WTC11 (cell line): Measurements from ENCODE around the gene ELOVL6. TPM values are rescaled to one million over a fixed set of nuclear protein-coding genes. Genes with fewer than 3 reads are reported as not detected.

ENCODE experiments used
- ATAC-seq: fragments of 200-7000 bp; cut with Tn5 transposase; 2 replicates; pipeline ENCODE4 v1.10.0; 2021; ENCODE audit warnings: mild to moderate bottlenecking, moderate library complexity
- CTCF ChIA-PET: fragments of 300-600 bp; sonication (Branson Sonifier 250); formaldehyde crosslinking; loops from one replicate; lab custom pipeline; 2021; ENCODE audit warnings: antibody characterized with exemption; lab: Charles Lee
- POLR2A ChIA-PET: fragments of 350-600 bp; sonication (Branson Sonifier 250); formaldehyde crosslinking; loops from one replicate; lab custom pipeline; 2021; ENCODE audit warnings: antibody characterized with exemption; lab: Charles Lee
- DNase-seq: peaks from one replicate; pipeline ENCODE4 v3.0.0; 2021; ENCODE audit warnings: low spot score
- H3K27ac Mint-ChIP-seq: 2 replicates; pipeline ENCODE4 v1.8.0; 2021; ENCODE audit warnings: mixed read lengths
- H3K27me3 Mint-ChIP-seq: 2 replicates; pipeline ENCODE4 v1.8.0; 2021; ENCODE audit warnings: low read depth, mild to moderate bottlenecking, moderate library complexity, mixed read lengths
- H3K36me3 Mint-ChIP-seq: 2 replicates; pipeline ENCODE4 v1.8.0; 2021; ENCODE audit warnings: mixed read lengths
- H3K4me1 Mint-ChIP-seq: 2 replicates; pipeline ENCODE4 v1.8.0; 2022; ENCODE audit warnings: mixed read lengths
- H3K4me3 Mint-ChIP-seq: 2 replicates; pipeline ENCODE4 v1.8.0; 2021; ENCODE audit warnings: mild to moderate bottlenecking, moderate library complexity, mixed read lengths
- H3K9me3 Mint-ChIP-seq: 2 replicates; pipeline ENCODE4 v1.8.0; 2021; ENCODE audit warnings: mixed read lengths
- CREB1 ChIP-seq: sonication (generic); formaldehyde crosslinking; IDR thresholded peaks from 2 replicates; pipeline ENCODE4 v1.8.0; 2023; ENCODE audit warnings: mild to moderate bottlenecking, missing genetic modification reagents
- CREM ChIP-seq: sonication (generic); formaldehyde crosslinking; IDR thresholded peaks from 2 replicates; pipeline ENCODE4 v1.8.1; 2022; ENCODE audit warnings: mild to moderate bottlenecking, missing genetic modification reagents, moderate library complexity
- HMGA2 ChIP-seq: fragments of 250-450 bp; sonication (Bioruptor Pico); IDR thresholded peaks from 2 replicates; pipeline ENCODE4 v1.4.0; 2021; ENCODE audit warnings: mild to moderate bottlenecking, moderate library complexity
- JUN ChIP-seq: sonication (generic); formaldehyde crosslinking; IDR thresholded peaks from 2 replicates; pipeline ENCODE4 v1.8.0; 2023; ENCODE audit warnings: mild to moderate bottlenecking, missing genetic modification reagents
- NR1H2 ChIP-seq: sonication (generic); formaldehyde crosslinking; IDR thresholded peaks from 2 replicates; pipeline ENCODE4 v1.9.0; 2021; ENCODE audit warnings: mild to moderate bottlenecking, moderate library complexity, missing genetic modification reagents
- RORB ChIP-seq: fragments of 250-450 bp; sonication (Bioruptor Pico); IDR thresholded peaks from 2 replicates; pipeline ENCODE4 v1.9.0; 2021; ENCODE audit warnings: mild to moderate bottlenecking
- SMAD3 ChIP-seq: sonication (generic); formaldehyde crosslinking; IDR thresholded peaks from 2 replicates; pipeline ENCODE4 v1.8.0; 2022; ENCODE audit warnings: missing genetic modification reagents, mild to moderate bottlenecking, borderline replicate concordance
- TCF7 ChIP-seq: sonication (generic); formaldehyde crosslinking; IDR thresholded peaks from 2 replicates; pipeline ENCODE4 v1.8.0; 2022; ENCODE audit warnings: mild to moderate bottlenecking, low read depth, missing genetic modification reagents, moderate library complexity
- TEAD1 ChIP-seq: sonication (generic); formaldehyde crosslinking; IDR thresholded peaks from 2 replicates; pipeline ENCODE4 v1.8.0; 2022; ENCODE audit warnings: mild to moderate bottlenecking, missing genetic modification reagents
- ZNF138 ChIP-seq: sonication (generic); formaldehyde crosslinking; conservative IDR thresholded peaks from 2 replicates; pipeline ENCODE4 v1.8.1; 2022; ENCODE audit warnings: mild to moderate bottlenecking, moderate library complexity, missing genetic modification reagents
- ZNF263 ChIP-seq: sonication (generic); formaldehyde crosslinking; IDR thresholded peaks from 2 replicates; pipeline ENCODE4 v1.8.1; 2022; ENCODE audit warnings: low read depth, mild to moderate bottlenecking, moderate library complexity, missing genetic modification reagents
- ZNF396 ChIP-seq: fragments of 250-450 bp; sonication (Bioruptor Pico); IDR thresholded peaks from 2 replicates; pipeline ENCODE4 v1.8.0; 2021; ENCODE audit warnings: mild to moderate bottlenecking, moderate library complexity, borderline replicate concordance
- total RNA-seq: library from RNA; stranded (reverse); gene quantifications from 3 replicates; pipeline ENCODE4 v1.2.3, GENCODE V29; 2021
- TF ChIP-seq, protein P1 (sequence below): sonication (generic); formaldehyde crosslinking; IDR thresholded peaks from 2 replicates; pipeline ENCODE4 v1.8.1; 2022; ENCODE audit warnings: low read depth, mild to moderate bottlenecking, moderate library complexity, missing genetic modification reagents, borderline replicate concordance
- TF ChIP-seq, protein P2 (sequence below): fragments of 250-450 bp; sonication (Bioruptor Pico); conservative IDR thresholded peaks from 2 replicates; pipeline ENCODE4 v1.9.0; 2021; ENCODE audit warnings: mild to moderate bottlenecking
- TF ChIP-seq, protein P3 (sequence below): fragments of 250-450 bp; sonication (Bioruptor Pico); IDR thresholded peaks from 2 replicates; pipeline ENCODE4 v1.9.0; 2021; ENCODE audit warnings: mild to moderate bottlenecking, borderline replicate concordance
- TF ChIP-seq, protein P4 (sequence below): sonication (generic); formaldehyde crosslinking; IDR thresholded peaks from 2 replicates; pipeline ENCODE4 v1.8.0; 2022; ENCODE audit warnings: missing genetic modification reagents
- TF ChIP-seq, protein P5 (sequence below): sonication (generic); formaldehyde crosslinking; IDR thresholded peaks from 2 replicates; pipeline ENCODE4 v1.8.1; 2023; ENCODE audit warnings: mild to moderate bottlenecking, missing genetic modification reagents
- TF ChIP-seq, protein P6 (sequence below): fragments of 250-450 bp; sonication (Bioruptor Pico); IDR thresholded peaks from 2 replicates; pipeline ENCODE4 v1.9.0; 2021; ENCODE audit warnings: mild to moderate bottlenecking
- TF ChIP-seq, protein P7 (sequence below): sonication (generic); formaldehyde crosslinking; IDR thresholded peaks from 2 replicates; pipeline ENCODE4 v1.8.1; 2022; ENCODE audit warnings: low read depth, missing genetic modification reagents, borderline replicate concordance

Gene ELOVL6
- total RNA-seq, 1 experiment from 2014 or later: 87.4 TPM

DNA sequence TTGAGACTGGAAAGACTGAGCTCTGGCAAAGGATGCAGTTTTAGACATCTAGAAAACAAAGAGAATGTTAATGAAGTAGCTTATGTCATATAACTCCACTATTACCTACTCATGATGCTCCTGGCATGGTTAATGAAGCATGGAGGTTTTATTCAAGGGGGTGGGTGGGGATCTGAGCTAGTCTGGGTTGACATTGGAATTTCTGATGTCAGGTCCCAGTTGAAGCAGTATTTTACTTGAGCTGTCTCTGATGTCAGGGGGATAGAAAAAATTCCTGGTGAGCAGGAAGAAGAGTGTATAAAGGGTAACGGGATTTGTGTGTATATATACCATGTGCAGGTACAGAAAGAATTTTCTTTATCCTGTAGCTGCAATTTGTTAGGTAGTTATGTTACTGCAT is 102.0 kb downstream of the ELOVL6 start (continued):
- TF ChIP-seq HMGA2 (CRISPR knock-in tag) (no peak), CREB1 (CRISPR knock-in tag) (no peak), RORB (CRISPR knock-in tag) (no peak), JUN (no peak)
- TF ChIP-seq, protein P1, sequence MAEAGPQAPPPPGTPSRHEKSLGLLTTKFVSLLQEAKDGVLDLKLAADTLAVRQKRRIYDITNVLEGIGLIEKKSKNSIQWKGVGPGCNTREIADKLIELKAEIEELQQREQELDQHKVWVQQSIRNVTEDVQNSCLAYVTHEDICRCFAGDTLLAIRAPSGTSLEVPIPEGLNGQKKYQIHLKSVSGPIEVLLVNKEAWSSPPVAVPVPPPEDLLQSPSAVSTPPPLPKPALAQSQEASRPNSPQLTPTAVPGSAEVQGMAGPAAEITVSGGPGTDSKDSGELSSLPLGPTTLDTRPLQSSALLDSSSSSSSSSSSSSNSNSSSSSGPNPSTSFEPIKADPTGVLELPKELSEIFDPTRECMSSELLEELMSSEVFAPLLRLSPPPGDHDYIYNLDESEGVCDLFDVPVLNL (CRISPR knock-in tag): no peak
- TF ChIP-seq, protein P2, sequence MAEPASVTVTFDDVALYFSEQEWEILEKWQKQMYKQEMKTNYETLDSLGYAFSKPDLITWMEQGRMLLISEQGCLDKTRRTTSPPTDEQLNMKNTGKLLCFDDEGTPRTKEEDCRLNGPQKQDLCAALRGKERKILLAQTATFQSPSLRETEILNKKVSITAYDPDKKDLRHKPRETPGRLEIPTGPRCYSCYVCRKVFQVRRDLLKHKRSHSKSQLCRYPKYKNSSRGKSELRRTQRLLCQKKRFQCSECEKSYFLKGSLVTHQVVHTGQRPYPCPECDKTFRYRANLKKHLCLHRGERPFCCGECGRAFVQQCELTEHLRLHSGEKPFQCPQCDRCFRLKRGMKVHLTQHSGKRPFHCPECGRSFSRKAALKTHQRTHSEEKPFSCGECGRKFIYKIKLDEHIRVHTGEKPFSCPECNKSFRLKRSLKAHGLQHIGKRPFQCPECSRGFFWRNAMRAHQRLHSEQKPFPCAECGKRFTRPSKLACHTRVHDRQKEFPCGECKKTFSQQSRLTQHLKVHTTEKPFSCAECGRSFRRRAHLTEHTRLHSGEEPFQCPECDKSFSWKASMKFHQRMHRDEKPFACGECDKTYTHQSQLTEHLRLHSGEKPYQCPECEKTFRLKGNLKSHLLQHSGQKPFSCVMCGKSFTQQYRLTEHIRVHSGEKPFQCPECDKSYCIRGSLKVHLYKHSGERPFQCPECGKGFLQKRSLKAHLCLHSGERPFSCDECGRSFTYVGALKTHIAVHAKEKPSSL (CRISPR knock-in tag): no peak
- TF ChIP-seq, protein P3, sequence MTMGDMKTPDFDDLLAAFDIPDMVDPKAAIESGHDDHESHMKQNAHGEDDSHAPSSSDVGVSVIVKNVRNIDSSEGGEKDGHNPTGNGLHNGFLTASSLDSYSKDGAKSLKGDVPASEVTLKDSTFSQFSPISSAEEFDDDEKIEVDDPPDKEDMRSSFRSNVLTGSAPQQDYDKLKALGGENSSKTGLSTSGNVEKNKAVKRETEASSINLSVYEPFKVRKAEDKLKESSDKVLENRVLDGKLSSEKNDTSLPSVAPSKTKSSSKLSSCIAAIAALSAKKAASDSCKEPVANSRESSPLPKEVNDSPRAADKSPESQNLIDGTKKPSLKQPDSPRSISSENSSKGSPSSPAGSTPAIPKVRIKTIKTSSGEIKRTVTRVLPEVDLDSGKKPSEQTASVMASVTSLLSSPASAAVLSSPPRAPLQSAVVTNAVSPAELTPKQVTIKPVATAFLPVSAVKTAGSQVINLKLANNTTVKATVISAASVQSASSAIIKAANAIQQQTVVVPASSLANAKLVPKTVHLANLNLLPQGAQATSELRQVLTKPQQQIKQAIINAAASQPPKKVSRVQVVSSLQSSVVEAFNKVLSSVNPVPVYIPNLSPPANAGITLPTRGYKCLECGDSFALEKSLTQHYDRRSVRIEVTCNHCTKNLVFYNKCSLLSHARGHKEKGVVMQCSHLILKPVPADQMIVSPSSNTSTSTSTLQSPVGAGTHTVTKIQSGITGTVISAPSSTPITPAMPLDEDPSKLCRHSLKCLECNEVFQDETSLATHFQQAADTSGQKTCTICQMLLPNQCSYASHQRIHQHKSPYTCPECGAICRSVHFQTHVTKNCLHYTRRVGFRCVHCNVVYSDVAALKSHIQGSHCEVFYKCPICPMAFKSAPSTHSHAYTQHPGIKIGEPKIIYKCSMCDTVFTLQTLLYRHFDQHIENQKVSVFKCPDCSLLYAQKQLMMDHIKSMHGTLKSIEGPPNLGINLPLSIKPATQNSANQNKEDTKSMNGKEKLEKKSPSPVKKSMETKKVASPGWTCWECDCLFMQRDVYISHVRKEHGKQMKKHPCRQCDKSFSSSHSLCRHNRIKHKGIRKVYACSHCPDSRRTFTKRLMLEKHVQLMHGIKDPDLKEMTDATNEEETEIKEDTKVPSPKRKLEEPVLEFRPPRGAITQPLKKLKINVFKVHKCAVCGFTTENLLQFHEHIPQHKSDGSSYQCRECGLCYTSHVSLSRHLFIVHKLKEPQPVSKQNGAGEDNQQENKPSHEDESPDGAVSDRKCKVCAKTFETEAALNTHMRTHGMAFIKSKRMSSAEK (CRISPR knock-in tag): no peak
- TF ChIP-seq, all 79 proteins: peak for 0

DNA sequence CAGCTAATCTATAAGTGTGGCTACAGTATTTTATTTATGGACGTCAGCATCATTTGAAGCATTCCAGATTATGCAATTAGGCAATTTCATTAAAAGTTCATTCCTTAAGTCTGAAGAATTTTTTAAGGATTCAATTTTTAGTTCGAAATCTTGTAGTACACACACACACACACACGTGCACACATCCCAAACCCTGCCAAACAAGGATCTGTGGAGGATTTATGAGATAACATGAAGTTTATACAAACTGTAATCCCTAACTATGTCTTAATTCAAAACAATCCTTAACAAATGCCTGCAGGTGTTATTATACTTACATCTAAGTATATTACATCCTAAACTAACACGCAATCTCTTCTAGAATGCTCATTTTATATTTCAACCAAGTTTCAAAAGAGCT is 105.8 kb downstream of the ELOVL6 start:
- DNase-seq (no peak), ATAC-seq (no peak)
- Mint-ChIP-seq H3K27ac (no peak overlapping the region), H3K27me3 (no peaks in the 10 kb centered on the region), H3K9me3 (no peaks in the 10 kb centered on the region), H3K4me3 (no peak overlapping the region), H3K36me3 (no peaks in the 10 kb centered on the region; the same call in 1 of the 2 replicates), H3K4me1 (peaks cover 39% of the 10 kb centered on the region)
- no peak for TF ChIP-seq ZNF138 (CRISPR knock-in tag)
- TF ChIP-seq, protein P4, sequence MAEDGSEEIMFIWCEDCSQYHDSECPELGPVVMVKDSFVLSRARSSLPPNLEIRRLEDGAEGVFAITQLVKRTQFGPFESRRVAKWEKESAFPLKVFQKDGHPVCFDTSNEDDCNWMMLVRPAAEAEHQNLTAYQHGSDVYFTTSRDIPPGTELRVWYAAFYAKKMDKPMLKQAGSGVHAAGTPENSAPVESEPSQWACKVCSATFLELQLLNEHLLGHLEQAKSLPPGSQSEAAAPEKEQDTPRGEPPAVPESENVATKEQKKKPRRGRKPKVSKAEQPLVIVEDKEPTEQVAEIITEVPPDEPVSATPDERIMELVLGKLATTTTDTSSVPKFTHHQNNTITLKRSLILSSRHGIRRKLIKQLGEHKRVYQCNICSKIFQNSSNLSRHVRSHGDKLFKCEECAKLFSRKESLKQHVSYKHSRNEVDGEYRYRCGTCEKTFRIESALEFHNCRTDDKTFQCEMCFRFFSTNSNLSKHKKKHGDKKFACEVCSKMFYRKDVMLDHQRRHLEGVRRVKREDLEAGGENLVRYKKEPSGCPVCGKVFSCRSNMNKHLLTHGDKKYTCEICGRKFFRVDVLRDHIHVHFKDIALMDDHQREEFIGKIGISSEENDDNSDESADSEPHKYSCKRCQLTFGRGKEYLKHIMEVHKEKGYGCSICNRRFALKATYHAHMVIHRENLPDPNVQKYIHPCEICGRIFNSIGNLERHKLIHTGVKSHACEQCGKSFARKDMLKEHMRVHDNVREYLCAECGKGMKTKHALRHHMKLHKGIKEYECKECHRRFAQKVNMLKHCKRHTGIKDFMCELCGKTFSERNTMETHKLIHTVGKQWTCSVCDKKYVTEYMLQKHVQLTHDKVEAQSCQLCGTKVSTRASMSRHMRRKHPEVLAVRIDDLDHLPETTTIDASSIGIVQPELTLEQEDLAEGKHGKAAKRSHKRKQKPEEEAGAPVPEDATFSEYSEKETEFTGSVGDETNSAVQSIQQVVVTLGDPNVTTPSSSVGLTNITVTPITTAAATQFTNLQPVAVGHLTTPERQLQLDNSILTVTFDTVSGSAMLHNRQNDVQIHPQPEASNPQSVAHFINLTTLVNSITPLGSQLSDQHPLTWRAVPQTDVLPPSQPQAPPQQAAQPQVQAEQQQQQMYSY (CRISPR knock-in tag): no peak
- TF ChIP-seq TCF7 (CRISPR knock-in tag): no peak
- no peak for TF ChIP-seq CREM
- no peak for TF ChIP-seq ZNF263 (CRISPR knock-in tag)
- TF ChIP-seq, protein P5, sequence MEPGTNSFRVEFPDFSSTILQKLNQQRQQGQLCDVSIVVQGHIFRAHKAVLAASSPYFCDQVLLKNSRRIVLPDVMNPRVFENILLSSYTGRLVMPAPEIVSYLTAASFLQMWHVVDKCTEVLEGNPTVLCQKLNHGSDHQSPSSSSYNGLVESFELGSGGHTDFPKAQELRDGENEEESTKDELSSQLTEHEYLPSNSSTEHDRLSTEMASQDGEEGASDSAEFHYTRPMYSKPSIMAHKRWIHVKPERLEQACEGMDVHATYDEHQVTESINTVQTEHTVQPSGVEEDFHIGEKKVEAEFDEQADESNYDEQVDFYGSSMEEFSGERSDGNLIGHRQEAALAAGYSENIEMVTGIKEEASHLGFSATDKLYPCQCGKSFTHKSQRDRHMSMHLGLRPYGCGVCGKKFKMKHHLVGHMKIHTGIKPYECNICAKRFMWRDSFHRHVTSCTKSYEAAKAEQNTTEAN (CRISPR knock-in tag): no peak
- TF ChIP-seq SMAD3 (CRISPR knock-in tag): no peak
- TF ChIP-seq NR1H2 (CRISPR knock-in tag): no peak
- TF ChIP-seq JUN: no peak
- TF ChIP-seq, protein P6, sequence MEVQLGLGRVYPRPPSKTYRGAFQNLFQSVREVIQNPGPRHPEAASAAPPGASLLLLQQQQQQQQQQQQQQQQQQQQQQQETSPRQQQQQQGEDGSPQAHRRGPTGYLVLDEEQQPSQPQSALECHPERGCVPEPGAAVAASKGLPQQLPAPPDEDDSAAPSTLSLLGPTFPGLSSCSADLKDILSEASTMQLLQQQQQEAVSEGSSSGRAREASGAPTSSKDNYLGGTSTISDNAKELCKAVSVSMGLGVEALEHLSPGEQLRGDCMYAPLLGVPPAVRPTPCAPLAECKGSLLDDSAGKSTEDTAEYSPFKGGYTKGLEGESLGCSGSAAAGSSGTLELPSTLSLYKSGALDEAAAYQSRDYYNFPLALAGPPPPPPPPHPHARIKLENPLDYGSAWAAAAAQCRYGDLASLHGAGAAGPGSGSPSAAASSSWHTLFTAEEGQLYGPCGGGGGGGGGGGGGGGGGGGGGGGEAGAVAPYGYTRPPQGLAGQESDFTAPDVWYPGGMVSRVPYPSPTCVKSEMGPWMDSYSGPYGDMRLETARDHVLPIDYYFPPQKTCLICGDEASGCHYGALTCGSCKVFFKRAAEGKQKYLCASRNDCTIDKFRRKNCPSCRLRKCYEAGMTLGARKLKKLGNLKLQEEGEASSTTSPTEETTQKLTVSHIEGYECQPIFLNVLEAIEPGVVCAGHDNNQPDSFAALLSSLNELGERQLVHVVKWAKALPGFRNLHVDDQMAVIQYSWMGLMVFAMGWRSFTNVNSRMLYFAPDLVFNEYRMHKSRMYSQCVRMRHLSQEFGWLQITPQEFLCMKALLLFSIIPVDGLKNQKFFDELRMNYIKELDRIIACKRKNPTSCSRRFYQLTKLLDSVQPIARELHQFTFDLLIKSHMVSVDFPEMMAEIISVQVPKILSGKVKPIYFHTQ (CRISPR knock-in tag): no peak
- no peak for TF ChIP-seq TEAD1
- TF ChIP-seq, protein P7, sequence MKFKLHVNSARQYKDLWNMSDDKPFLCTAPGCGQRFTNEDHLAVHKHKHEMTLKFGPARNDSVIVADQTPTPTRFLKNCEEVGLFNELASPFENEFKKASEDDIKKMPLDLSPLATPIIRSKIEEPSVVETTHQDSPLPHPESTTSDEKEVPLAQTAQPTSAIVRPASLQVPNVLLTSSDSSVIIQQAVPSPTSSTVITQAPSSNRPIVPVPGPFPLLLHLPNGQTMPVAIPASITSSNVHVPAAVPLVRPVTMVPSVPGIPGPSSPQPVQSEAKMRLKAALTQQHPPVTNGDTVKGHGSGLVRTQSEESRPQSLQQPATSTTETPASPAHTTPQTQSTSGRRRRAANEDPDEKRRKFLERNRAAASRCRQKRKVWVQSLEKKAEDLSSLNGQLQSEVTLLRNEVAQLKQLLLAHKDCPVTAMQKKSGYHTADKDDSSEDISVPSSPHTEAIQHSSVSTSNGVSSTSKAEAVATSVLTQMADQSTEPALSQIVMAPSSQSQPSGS (CRISPR knock-in tag): no peak
- no peak for TF ChIP-seq ZNF396 (CRISPR knock-in tag)
- ChIA-PET CTCF (no interaction called here), POLR2A (no interaction called here)
